NCI-H82 treated with DMSO at 0.1 percent for 48 hours (cell line): ENCODE data around the gene EVL.
"Not testable (repeated sequence)": the region's sequence is repeated elsewhere in the genome, so short reads cannot be mapped to it uniquely, and the experiment has no call there.

ENCODE experiments used
- DNase-seq: peaks from one replicate; lab custom pipeline; 2025; ENCODE audit not compliant: unreplicated experiment; lab: John Stamatoyannopoulos, UW

Gene EVL, protein sequence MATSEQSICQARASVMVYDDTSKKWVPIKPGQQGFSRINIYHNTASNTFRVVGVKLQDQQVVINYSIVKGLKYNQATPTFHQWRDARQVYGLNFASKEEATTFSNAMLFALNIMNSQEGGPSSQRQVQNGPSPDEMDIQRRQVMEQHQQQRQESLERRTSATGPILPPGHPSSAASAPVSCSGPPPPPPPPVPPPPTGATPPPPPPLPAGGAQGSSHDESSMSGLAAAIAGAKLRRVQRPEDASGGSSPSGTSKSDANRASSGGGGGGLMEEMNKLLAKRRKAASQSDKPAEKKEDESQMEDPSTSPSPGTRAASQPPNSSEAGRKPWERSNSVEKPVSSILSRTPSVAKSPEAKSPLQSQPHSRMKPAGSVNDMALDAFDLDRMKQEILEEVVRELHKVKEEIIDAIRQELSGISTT

DNA sequence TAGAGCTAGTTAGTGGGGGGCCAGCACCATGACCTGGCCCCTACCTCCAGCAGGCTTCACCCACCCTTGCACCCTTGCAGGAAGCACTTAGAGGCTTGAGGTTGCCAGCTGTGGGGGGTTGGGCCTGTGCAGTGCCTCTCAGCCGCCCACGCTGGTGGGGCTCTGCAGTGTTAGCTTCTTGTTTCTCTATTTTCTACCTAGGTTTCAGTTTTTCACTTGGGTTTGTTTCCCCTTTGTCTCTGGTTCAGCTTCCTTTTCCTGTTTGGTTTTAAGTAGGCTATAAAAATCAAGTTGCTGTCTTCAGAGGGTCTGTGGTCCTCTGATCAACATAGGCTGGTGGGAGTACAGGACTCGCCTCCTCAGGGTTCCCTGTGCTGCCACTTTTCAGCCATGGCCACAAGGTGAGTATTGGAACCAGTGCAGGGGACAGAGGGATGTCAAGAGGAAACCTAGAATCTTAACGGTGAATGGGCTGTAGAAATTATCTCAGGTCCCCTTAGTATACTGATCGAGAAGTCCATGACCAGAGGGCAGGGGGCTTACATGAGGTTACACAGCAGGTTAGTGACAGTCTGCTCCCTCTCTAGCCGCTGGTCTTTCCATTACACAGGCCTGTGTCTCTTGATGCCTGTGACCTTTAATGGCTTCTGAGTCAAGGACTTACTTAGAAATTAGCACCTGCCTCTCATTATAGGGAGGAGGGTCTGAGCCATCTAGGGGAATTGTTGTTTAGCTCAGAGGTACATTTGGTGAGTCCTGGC, at the start of gene EVL:
TSS of gene EVL (plus strand) at position 312 of the 761 bp plus-strand sequence. CDS start at position 391, 79 bp downstream.
- DNase-seq, result no peak

DNA sequence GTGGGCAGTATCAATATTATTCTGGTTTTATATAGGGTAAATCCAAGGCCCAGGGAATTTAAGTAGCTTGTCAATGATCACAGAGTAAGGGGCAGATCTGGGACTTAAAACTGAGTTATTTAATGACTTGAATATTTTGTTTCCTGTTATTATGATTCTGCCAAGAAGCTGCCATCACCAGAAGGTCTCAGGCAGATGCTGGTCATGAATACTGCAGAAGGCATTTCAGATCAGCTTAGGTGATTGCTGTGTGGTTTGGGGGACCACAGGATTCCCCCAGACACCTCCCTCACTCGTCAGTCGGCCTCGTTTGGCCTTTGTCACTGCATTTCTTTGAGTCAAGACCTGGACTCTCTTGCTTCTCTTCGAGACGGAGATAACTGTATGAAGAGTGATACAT, 47.7 kb upstream of the EVL start:
- DNase-seq, result no peak

DNA sequence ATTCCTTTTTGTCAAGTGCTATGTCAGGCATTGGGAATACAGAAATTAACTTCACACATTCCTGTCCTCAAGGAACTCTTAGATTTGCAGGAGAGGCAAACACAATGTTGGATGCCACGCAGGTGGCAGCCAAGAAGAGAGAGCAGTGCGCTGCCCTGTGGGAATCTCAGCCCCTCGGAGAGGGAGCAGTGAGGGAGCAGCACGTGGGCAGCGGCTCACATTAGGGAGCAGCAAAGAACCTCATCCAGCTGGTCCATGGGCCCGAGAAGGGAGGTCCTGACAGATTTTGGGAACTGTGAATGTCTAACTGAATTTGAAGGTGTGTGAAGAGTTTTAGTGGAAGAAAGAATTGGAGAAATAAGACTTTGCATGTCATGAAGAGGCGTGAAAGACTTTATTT, 47.2 kb upstream of the EVL start:
- DNase-seq, result no peak

DNA sequence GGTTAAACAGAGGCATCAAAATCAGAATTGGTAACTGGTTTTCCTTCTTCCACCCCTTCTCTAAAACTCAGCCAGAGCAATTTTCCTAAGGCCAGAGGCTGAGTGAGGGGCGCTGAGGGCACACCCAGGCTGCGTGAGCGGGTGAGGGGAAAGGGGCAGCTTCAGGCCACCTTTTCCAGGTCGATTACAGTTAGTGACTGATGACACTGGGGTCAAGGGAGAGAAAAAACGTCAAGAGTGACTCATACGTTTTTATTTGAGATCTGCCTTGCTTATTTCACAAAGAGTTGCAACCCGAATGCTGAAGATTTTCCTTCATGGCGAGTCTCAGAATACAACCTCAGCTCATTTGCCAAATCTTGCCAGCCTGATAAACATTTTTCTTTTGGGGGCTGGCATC, 46.7 kb upstream of the EVL start:
- DNase-seq, result no peak

DNA sequence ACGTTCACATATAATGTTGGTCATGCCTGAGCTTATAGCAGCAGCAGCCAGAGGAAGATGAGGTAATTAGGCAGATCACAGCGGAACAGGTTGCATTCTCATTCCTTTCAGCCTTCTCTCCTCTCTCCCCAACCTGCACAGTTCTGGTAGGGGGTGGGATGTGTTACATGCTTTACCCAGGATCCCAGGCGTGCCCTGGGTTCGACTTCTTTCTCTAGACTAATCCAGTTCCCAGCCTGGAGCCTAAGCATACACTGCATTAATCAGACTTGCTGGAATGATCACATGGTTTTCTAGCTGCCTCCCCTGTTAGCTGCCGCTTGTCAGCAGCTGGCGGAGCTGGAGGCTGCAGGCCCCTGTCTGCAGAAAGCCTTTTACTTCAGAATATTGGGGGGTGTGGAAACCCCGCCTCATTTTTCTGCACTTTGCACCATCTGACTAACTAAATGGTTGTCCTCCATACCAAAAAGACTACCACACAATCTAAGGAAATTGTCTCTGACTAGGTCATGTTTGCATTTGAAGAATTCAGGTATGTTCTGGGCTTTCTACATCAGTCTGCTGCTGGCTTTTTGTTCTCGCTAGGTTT, 46.0 kb upstream of the EVL start:
- DNase-seq, result peak; percentile 79

DNA sequence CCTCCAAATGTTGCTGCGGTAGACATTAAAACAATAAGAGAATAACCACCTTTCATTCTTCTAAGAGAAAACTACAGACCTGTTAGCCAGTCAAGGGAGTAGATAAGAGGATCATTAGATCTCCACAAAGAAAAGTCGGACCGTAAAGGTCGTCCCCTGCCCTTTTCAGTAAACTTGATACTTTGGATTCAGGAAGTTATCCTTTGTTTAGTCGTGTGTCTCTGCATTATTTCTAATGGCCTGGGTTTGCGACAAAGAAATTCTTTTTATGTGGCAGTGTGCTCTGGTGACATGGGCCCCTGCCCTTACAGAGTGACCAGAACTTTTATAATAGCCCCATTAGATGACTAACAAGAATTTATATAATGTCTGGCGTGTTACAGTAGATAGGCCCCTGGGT, 44.6 kb upstream of the EVL start:
- DNase-seq, result no peak

DNA sequence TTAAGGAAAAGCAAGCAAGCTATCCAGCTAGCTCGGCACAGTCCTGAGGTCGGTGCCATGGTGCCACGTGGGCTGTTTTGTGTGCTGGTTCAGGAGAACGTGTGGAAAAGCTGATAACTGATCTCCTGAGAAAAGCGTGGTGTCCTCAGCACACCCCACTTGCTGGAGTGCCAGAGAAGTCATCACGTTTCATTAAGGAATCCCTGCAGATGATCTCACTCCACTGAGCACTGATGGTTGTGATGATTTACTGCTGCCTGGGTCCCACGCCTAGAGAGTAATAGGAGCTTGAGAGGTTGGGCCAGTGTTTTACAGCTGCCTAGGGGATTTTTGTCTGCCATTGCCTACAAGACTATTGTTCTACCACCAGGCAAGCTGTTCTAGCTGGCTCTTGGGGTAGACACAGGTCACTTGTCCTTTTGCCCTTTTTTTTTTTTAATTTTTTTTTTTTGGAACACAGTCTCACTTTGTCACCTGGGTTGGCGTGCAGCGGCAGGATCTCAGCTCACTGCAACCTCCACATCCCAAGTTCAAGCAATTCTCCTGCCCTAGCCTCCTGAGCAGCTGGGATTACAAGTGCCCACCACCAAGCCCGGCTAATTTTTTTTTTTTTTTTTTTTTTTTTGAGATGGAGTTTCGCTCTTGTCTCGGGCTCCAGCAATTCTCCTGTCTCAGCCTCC, 42.3 kb upstream of the EVL start:
- DNase-seq, result no peak

DNA sequence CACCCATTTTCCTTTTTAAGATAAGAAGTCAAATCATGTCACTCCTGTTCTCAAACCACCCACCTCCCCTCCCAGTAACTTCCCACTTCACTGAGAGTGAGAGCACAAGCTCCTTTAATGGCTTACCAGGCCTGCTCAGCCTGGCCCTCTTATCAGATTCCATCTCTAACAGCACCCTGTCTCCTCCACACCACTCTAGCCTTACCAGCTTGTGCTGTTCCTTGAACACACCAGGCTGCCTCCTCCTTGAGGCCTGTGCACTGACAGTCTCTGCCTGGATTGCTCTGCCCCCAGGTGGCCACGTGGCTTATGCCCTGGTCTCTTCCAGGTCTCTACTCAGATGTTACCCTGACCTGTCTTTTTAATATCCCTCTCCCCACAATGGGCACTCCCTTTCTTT, 40.1 kb upstream of the EVL start:
- peak; percentile 31 for DNase-seq

DNA sequence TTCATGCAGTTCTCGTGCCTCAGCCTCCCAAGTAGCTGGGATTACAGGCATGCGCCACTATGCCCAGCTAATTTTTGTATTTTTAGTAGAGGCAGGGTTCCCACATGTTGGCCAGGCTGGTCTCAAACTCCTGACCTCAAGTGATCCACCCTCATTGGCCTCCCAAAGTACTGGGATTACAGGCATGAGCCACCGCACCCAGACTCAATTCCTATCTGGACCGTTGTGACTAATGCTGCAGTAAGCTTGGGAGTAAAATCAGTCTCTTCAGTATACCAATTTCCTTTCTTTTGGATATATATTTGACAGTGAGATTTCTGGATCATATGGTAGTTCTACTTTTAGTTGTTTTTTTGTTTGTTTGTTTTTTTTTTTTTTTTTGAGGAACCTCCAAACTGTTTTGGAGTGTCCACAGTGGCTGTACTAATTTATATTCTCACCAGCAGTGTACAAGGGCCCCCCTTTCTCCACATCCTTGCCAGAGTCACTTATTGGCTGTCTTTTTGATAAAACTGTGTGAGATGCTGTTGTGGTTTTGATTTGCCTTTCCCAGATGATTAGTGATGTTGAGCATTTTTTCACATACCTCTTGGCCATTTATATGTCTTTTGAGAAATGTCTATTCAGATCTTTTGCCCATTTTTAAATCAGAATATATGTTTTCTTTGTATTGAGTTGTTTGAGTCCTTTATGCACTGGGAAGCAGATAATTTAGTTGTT, 37.3 kb upstream of the EVL start:
- no peak for DNase-seq

DNA sequence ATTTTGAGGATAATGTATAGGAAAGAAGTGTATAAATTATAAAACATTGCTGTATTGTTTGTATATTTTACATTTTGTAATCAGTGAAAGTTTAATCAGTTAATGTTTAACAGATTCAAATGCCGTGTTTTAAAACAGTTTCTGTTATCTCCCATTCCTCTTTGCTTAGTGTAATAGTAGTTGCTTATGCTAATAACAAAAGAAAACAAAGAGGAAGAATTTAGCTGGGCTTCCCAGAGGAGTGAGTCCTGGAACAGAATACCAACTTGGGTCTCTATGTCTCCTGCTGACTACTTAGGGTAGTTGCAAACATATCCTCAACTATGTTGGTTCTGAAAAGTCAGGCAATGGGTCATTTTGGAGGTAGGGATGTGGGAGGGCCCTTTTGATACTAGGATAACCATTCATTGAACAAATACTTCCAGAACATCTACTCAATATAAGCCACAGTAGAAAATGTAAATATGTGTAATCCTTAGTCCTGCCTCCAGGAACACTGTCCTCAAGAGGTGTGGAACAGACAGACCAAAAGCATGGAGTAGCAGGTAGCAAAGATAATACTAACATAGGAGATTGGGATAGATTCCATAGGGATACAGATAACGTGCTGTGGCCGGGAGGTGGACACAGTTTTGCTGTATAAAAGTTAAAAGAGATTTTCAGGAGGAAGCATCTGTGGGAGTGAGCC, 36.1 kb upstream of the EVL start:
- no peak for DNase-seq

DNA sequence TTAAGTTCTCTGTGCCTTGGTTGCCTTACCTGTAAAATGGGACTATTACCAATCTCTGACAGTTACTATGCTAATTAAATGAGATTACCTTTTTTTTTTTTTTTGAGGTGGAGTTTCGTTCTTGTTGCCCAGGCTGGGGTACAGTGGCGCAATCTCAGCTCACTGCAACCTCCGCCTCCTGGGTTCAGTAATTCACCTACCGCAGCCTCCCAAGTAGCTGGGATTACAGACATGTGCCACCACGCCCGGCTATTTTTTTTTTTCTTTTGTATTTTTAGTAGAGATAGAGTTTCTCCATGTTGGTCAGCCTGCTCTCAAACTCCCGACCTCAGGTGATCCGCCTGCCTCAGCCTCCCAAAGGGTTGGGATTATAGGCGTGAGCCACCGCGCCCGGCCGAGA, 35.2 kb upstream of the EVL start:
- DNase-seq, result not testable (repeated sequence)

DNA sequence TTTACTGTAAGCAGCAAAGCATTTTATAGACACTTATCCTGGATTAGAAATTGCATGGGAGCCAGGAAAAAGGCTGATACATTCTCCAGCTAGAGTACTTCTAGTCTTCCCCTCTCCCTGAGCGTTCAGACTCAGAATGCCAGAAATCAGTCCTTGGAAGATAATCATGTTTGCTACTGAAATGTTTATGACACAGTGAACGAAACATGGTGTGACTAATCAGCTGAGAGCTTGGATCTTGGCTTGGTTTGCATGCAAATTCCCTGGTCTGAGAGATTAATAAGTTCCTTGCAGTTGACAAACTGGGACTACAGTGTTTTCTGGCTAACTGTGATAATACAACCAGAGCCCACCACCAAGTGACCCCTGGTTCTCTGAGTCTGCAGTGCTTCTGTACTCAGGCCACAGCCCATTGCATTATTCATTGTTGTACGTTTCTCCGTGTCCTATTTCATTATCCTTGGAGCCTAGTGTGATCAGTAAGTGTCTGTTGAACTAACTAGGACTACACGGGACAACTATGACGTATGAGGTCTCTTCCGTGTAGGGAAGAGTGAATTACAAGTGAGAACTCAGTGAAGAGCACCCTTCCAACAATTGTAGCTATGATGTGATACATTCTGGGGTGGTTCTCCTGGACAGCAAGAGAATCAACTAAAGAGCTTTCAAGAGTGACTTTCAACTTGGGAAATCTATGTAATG, 34.6 kb upstream of the EVL start:
- no peak for DNase-seq

DNA sequence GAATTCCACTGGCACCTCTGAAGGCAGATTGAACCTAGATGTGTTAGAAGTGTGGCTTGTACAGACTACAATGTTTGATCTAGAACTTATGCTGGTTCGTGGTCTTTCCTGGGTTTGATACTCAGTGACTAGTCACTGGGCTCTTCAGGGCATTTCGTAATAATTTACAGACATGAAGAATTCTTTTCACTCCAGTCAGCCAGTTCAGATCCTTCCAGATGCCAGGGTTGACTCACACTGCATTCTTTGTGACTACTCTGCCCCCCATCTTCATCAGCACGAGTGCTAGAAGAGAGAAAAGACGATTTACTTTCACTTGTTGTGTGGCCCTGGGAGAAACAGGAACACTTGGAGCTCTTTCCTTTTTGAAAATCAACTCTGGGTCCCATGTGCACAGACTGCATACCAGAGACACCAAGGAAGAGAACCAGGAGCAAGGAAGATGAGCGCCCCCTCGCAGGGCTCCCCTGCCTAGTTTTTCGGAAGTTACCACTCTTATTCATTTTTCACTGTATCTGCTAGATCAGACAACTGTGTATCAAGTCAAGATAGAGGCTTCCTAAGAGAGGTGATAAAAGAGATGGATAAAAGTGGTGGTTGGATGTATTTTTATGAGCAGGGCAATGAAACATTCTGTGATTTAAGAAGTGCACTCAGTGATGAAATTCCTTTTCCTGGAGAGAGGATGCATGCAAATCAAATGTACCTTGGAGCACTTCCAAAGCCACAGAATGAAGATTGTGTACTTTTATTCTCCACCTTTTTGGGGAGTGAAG, 33.5 kb upstream of the EVL start:
- no peak for DNase-seq

DNA sequence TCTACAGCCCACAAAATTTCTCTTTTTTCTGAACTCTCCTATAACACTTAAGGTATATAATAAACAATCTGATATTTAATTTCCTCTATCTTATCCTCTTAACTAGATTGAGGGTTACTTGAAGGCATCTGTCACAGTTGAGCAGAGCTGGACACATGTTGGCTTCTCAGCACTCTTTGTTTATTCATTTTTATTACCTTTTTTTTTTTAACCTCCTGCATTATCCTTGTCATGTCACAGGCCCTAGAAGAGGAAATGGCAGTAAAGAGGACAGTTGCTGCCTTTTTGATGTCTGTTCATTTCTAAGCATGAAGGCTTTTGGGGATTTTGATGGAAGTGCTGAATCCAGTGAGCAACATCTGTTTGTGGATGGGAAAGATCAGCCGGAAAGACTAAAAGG, 32.5 kb upstream of the EVL start:
- DNase-seq, result no peak

DNA sequence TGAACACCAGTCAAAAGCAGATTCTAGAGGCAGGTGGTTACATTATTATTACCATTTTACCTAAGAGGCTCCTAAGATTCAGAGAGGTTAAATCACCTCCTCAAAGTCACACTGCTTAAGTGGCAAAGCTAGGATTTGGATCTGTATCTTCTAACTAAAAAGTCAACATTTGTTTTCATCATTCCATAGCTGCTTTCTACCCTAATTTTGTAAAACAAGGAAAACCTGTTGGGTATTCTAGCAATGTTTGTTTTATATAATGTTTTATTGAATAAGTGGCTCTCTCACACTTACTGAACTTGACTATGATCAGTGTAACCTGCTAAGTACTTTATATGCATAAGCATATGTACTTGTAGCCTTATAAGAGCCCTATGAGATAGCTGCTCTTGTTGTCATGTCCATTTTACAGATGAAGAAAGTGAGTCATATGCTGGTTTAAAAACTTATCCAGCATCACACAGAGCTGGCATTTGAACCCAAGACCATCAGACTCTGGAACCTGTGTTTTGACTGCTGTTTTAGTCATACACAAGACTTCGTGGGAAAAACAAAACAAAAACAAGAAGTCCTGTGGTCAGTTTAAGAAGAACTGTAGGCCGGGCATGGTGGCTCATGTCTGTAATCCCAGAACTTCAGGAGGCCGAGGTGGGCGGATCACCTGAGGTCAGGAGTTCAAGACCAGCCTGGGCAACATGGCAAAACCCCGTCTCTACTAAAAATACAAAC, 31.7 kb upstream of the EVL start:
- no peak for DNase-seq

DNA sequence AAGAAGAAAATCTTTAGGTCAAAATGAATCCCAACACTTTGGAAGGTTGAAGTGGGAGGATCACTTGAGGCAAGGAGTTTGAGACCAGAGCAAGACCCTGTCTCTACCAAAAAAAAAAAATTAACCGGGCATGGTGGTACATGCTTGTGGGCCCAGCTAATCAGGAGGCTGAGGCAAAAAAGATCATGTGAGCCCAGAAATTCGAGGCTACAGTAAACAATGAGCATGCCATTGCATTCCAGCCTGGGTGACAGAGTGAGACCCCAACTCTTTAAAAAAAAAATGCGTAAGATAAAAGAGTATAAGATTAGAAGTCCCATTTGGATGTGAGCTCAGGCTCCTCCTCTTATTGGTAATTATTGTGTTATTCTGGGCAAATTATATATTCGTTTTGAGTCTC, 30.8 kb upstream of the EVL start:
- DNase-seq, result no peak

DNA sequence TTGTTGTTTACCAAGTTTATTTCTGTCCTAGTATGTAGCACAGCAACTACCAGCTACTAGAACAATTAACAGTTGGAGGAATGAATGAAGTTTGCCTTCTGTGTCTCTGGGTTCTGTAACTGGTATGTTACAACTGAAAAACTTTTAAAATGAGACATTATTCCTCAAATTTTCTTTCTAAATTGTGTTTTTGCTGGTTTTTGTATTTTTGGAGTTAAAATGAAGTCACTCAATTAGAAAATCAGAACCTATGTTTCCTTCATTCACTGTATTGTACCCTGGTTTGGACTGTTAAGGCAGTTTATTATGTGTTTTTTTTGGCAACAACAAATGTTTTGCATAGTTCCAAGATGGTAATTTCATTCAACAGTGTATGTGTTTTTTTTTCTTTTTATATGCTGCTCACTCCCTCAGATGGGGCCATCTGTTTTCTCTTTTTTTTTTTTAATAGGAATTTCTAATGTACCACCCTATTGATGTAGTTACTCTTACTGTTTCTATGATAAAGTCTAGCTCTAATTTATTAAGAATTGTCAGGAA, 30.2 kb upstream of the EVL start:
- no peak for DNase-seq

DNA sequence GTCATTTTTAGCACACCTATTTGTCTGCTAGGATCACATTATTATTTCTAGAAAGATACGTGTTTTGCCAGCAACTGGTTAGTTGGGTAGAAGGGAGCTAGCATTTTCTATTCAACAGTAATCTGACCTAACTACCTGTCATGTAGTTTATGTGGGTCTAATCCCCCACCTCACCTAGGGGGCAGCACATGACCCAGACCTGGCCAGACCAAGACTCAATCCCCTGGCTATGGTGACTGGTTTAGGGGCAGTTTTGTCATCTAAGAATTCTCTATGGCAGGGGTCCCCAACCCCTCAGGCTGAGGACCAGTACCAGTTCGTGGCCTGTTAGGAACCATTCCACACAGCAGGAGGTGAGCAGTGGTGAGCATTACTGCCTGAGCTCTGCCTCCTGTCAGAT, 29.5 kb upstream of the EVL start:
- DNase-seq, result no peak
